Measurements from ENCODE around the gene CBX2. TPM values are rescaled to one million over a fixed set of nuclear protein-coding genes. Genes with fewer than 3 reads are reported as not detected.

Gene CBX2
- total and polyA plus RNA-seq, 2 of the 4 experiments (the other 2 are of a cell fraction) = 2.0 to 3.2 TPM

- ChIA-PET POLR2A (ENCODE audit: unreplicated experiment) (no interaction called here), CTCF (no interaction called here)
- H3K4me3 ChIP-seq (ENCODE audit: insufficient read depth, low read depth, low read length) = no peak overlapping the region
- H2BK20ac ChIP-seq (ENCODE audit: low read depth, low read length) = no peak overlapping the region
- H4K20me1 ChIP-seq (ENCODE audit: insufficient read depth, low read length) = no peaks in the 10 kb centered on the region
- no peak overlapping the region for H3K14ac ChIP-seq (replicated peaks; ENCODE audit: low read depth, low read length)
- H3K56ac ChIP-seq (ENCODE audit: extremely low read depth, insufficient read depth, low read length) = no peak overlapping the region
- H3K27me3 ChIP-seq (ENCODE audit: control insufficient read depth, insufficient read depth, low read length) = peaks cover 28% of the 10 kb centered on the region; the same call in 1 of the 2 replicates
- no peak overlapping the region for H3K27ac ChIP-seq (ENCODE audit: insufficient read depth, low read length)
- no peak overlapping the region for H4K8ac ChIP-seq (ENCODE audit: low read depth in 2 of 2, low read length in 2 of 2)
- no peak overlapping the region for H4K91ac ChIP-seq (ENCODE audit: insufficient read depth, low read depth, low read length)
- TF ChIP-seq SMC3 (IDR thresholded peaks at IDR 0.05; ENCODE audit: low read depth, low read length) (no peak), CEBPB (IDR thresholded peaks at IDR 0.05; ENCODE audit: low read depth, low read length) (no peak), USF2 (IDR thresholded peaks at IDR 0.05; ENCODE audit: low read depth, low read length) (no peak), NFE2L2 (IDR thresholded peaks at IDR 0.05; ENCODE audit: low read depth, low read length) (no peak), RFX5 (IDR thresholded peaks at IDR 0.05; ENCODE audit: low read depth, low read length) (no peak), POLR2A (IDR thresholded peaks at IDR 0.05; ENCODE audit: low read depth, low read length) (no peak), MAZ (IDR thresholded peaks at IDR 0.05; ENCODE audit: borderline replicate concordance, low read depth, low read length) (no peak), RAD21 (IDR thresholded peaks at IDR 0.05; ENCODE audit: low read length) (no peak), MAFK (IDR thresholded peaks at IDR 0.05; ENCODE audit: low read depth, low read length) (no peak), ELK1 (IDR thresholded peaks at IDR 0.05; ENCODE audit: borderline replicate concordance, low read depth, low read length) (no peak), FOS (IDR thresholded peaks at IDR 0.05; ENCODE audit: low read depth, low read length) (no peak), BHLHE40 (IDR thresholded peaks at IDR 0.05; ENCODE audit: low read depth, low read length) (no peak), CTCF (conservative IDR thresholded peaks at IDR 0.05; ENCODE audit: low read depth, low read length) (no peak), RCOR1 (IDR thresholded peaks at IDR 0.05; ENCODE audit: insufficient replicate concordance, low read length) (no peak)
- no TSS peak for BruUV-seq (replicated peaks)
- ATAC-seq (ENCODE audit: low read depth) (no peak), DNase-seq (no peak)
- H3K4ac ChIP-seq (ENCODE audit: low read depth, low read length) = no peak overlapping the region
- dilution Hi-C loops (cut with HindIII; ENCODE audit: low sequenced_read_pairs, unreplicated experiment) = no loop called here
- H2AK5ac ChIP-seq (ENCODE audit: low read depth, low read length) = no peak overlapping the region
- H3K9ac ChIP-seq (ENCODE audit: low read depth, low read length) = no peak overlapping the region
- H2BK120ac ChIP-seq (ENCODE audit: low read depth, low read length) = no peak overlapping the region
- H3K9me1 ChIP-seq (ENCODE audit: insufficient read depth, low read length) = peaks cover 3% of the 10 kb centered on the region; the same call in 1 of the 2 replicates
- no peaks in the 10 kb centered on the region for H3K4me1 ChIP-seq (ENCODE audit: control insufficient read depth, insufficient read depth, low read length)
- H3K4me2 ChIP-seq (ENCODE audit: low read depth, low read length) = no peak overlapping the region
- no peaks in the 10 kb centered on the region for H3K9me3 ChIP-seq (ENCODE audit: control insufficient read depth, insufficient read depth, low read length)
- H4K5ac ChIP-seq (ENCODE audit: low read depth, low read length) = no peak overlapping the region
- H2BK5ac ChIP-seq (ENCODE audit: low read depth, low read length, poor library complexity, severe bottlenecking) = no peak overlapping the region
- in situ Hi-C loops (cut with MboI; ENCODE audit: low sequenced_read_pairs) = no loop called here
- no peak overlapping the region for H3K23ac ChIP-seq (ENCODE audit: low read depth, low read length)
- H2AK9ac ChIP-seq (replicated peaks; ENCODE audit: low read depth, low read length, poor library complexity) = peak overlapping the region; percentile 55
- H2AFZ ChIP-seq (replicated peaks; ENCODE audit: low read length, poor library complexity) = no peak overlapping the region
- no CpG with 5 or more reads among the region's 9 CpGs for WGBS, 2 experiments (ENCODE audit: extremely low coverage in 2 of 2, insufficient read length in 1 of 2)
- no peak overlapping the region for H2BK15ac ChIP-seq (ENCODE audit: low read depth, low read length)
- no peak overlapping the region for H3K18ac ChIP-seq (ENCODE audit: low read depth, low read length)
- intact Hi-C loops (cut with micrococcal nuclease) = no loop called here
- H3K36me3 ChIP-seq (ENCODE audit: control insufficient read depth, insufficient read depth, low read length) = no peaks in the 10 kb centered on the region
- H3K79me1 ChIP-seq (ENCODE audit: low read depth in 1 of 2, low read length in 2 of 2) = no peaks in the 10 kb centered on the region
These were observed 44.3 kb upstream of the CBX2 start for GRCh38 chr17:79733692-79734070.
